ENCODE measurements around the gene ETDC. TPM values are rescaled to one million over a fixed set of nuclear protein-coding genes. Genes with fewer than 3 reads are reported as not detected.
"Not testable (repeated sequence)": the region's sequence is repeated elsewhere in the genome, so short reads cannot be mapped to it uniquely, and the experiment has no call there.

The ETDC gene
- total and polyA plus RNA-seq, 3 experiments from 2014 or later: not detected

DNA sequence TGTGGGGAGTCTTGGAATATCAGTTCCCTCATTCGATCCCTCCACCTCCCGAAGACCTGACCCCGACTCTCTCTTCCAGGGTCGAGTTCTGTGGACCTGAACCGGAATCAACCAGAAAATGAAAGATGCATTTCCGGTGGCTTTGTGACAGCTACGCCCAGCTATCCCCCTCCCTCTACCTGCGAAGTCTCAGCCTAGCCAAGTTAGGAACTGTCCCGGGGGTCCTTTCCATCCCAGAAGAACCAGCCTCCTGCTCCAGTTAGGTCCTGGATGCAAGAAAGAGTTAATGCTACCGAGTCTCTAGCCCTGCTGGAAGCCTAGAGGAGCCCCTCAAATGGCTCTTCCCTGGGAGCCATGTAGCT, 13.4 kb upstream of the ETDC start:
- H3K9me3 Mint-ChIP-seq: peaks cover 0 to 6% (median 4%) of the 10 kb centered on the region in 5 donors
- CTCF ChIA-PET: no interaction called here
- no peaks in the 10 kb centered on the region for H3K36me3 ChIP-seq (ENCODE audit: insufficient read depth, low read length)
- peaks cover 14% of the 10 kb centered on the region for H3K4me1 ChIP-seq (ENCODE audit: insufficient read depth, low read length)
- H3K4me3 Mint-ChIP-seq: peak overlapping the region; percentile 92 to 96 (median 95)
- peak overlapping the region; percentile 86 for H3K4me3 ChIP-seq (ENCODE audit: low read length)
- peaks cover 11 to 23% (median 12%) of the 10 kb centered on the region in 3 donors for H3K36me3 Mint-ChIP-seq
- peaks cover 15 to 38% (median 29%) of the 10 kb centered on the region in 3 donors for H3K4me1 Mint-ChIP-seq
- POLR2A ChIA-PET: no interaction called here
- no peaks in the 10 kb centered on the region for H3K9me3 ChIP-seq (ENCODE audit: low read length)
- no peaks in the 10 kb centered on the region for H3K27me3 ChIP-seq (ENCODE audit: insufficient read depth, low read length, poor library complexity, severe bottlenecking)
- peak overlapping the region; percentile 53 for H3K27ac ChIP-seq (ENCODE audit: low read depth, low read length)
- H3K27me3 Mint-ChIP-seq: peaks cover 0 to 7% of the 10 kb centered on the region in 2 donors
- H3K27ac Mint-ChIP-seq: peak overlapping the region; percentile 69 to 98 (median 90)
- DNase-seq: no peak

DNA sequence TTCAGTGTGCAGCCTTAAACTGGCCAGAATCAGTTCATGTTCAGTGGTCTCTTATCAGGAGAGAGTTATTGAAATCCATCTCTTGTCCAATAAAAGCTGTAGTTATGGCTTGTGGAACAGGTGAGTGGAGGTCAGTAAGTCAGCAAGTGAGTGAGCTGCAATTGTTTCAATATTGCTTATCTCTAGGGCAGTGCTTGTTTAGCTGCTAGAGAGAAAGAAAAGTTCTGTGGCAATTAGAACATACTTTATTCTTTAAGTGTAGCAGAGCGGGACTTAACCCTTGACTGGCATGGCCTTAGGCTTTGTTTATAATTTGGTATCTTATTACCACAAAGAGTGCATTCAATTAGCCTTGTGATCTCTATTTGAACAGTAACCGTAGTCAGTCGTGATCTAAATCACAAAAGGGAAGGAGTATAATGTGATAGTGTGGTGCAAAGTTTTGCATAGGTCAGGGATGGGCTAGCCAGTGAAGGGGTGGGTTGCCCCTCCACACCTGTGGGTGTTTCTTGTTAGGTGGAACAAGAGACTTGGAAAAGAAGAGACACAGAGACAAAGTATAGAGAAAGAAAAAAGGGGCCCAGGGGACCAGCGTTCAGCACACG, 6.9 kb upstream of the ETDC start:
- no peaks in the 10 kb centered on the region for H3K4me1 ChIP-seq (ENCODE audit: insufficient read depth, low read length)
- no peaks in the 10 kb centered on the region for H3K9me3 ChIP-seq (ENCODE audit: low read length)
- no peak overlapping the region for H3K27ac ChIP-seq (ENCODE audit: low read depth, low read length)
- H3K9me3 Mint-ChIP-seq: no peaks in the 10 kb centered on the region
- no peaks in the 10 kb centered on the region for H3K36me3 Mint-ChIP-seq
- H3K27me3 Mint-ChIP-seq: no peaks in the 10 kb centered on the region
- no peak overlapping the region for H3K4me3 ChIP-seq (ENCODE audit: low read length)
- H3K36me3 ChIP-seq (ENCODE audit: insufficient read depth, low read length): no peaks in the 10 kb centered on the region
- CTCF ChIA-PET: no interaction called here
- POLR2A ChIA-PET: no interaction called here
- peaks cover 0 to 14% (median 4%) of the 10 kb centered on the region in 3 donors for H3K4me1 Mint-ChIP-seq
- no peak for DNase-seq
- no peaks in the 10 kb centered on the region for H3K27me3 ChIP-seq (ENCODE audit: insufficient read depth, low read length, poor library complexity, severe bottlenecking)
- H3K27ac Mint-ChIP-seq: peak overlapping the region in 1 of 8 donors; percentile 7
- H3K4me3 Mint-ChIP-seq: no peak overlapping the region

- ChIA-PET CTCF (no interaction called here), POLR2A (no interaction called here)
- Mint-ChIP-seq H3K4me1 (peaks cover 8 to 30% (median 8%) of the 10 kb centered on the region in 3 donors), H3K9me3 (no peaks in the 10 kb centered on the region), H3K4me3 (no peak overlapping the region), H3K27ac (no peak overlapping the region), H3K27me3 (no peaks in the 10 kb centered on the region), H3K36me3 (no peaks in the 10 kb centered on the region)
- no peaks in the 10 kb centered on the region for H3K27me3 ChIP-seq (ENCODE audit: insufficient read depth, low read length, poor library complexity, severe bottlenecking)
- H3K36me3 ChIP-seq (ENCODE audit: insufficient read depth, low read length): no peaks in the 10 kb centered on the region
- H3K27ac ChIP-seq (ENCODE audit: low read depth, low read length): no peak overlapping the region
- DNase-seq: no peak
- H3K4me1 ChIP-seq (ENCODE audit: insufficient read depth, low read length): no peaks in the 10 kb centered on the region
- H3K9me3 ChIP-seq (ENCODE audit: low read length): no peaks in the 10 kb centered on the region
- no peak overlapping the region for H3K4me3 ChIP-seq (ENCODE audit: low read length)
These were observed 4.5 kb upstream of the ETDC start for GRCh38 chrX:135304741-135305140.

DNA sequence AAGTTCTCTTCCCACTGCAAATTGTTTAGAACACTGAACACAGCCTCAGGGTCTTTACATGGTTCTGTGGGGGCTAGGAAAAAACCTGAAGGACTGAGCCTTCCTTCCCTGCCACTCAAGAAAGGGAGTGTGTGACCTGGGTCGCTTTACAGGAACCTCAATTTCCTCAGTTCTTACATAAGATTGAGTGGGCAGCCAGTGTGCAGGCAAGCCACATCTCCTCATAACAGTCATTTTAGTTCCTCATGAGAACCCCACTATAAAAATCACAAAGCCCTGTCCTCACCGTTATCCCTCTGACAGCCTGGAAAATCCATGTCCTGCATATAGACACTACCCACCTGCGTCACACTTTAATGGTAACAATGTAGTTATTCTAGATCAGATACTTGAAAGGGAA, 2.1 kb upstream of the ETDC start:
- Histone ChIP-seq H3K36me3 (ENCODE audit: insufficient read depth, low read length) (no peaks in the 10 kb centered on the region), H3K27ac (ENCODE audit: low read depth, low read length) (no peak overlapping the region), H3K27me3 (ENCODE audit: insufficient read depth, low read length, poor library complexity, severe bottlenecking) (no peaks in the 10 kb centered on the region), H3K9me3 (ENCODE audit: low read length) (no peaks in the 10 kb centered on the region), H3K4me3 (ENCODE audit: low read length) (no peak overlapping the region), H3K4me1 (ENCODE audit: insufficient read depth, low read length) (no peaks in the 10 kb centered on the region)
- no peak overlapping the region for H3K4me3 Mint-ChIP-seq
- ChIA-PET POLR2A (no interaction called here), CTCF (no interaction called here)
- no peaks in the 10 kb centered on the region for H3K27me3 Mint-ChIP-seq
- no peak for DNase-seq
- H3K36me3 Mint-ChIP-seq: no peaks in the 10 kb centered on the region
- no peaks in the 10 kb centered on the region for H3K9me3 Mint-ChIP-seq
- H3K27ac Mint-ChIP-seq: peak overlapping the region in 1 of 8 donors; percentile 57
- peaks cover 8 to 43% (median 8%) of the 10 kb centered on the region in 3 donors for H3K4me1 Mint-ChIP-seq

DNA sequence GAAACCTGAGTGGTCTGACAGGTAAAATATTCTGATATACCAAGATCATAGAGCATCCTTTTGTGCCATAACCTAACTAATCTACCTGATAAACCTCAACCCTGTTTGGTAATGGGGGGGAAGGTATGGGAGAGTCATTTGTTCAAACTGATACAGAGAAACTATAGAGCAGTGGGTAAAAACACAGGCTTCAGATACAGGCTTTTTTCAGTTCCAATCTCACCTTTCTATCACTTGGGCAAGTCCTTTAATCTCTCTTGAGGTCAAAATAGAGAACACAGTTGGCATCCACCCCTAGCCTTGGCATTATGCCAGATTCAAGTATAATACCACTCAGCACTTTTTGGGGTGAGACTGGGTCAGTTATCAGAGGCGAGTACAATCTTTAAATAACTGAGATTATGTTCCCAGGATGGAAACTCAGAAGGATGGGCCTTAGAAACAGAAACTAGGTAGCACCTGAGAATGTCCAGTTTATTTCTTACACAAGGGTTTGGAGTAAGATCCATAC, 880 bp upstream of the ETDC start:
- ChIA-PET CTCF (no interaction called here), POLR2A (no interaction called here)
- Histone ChIP-seq H3K4me1 (ENCODE audit: insufficient read depth, low read length) (no peaks in the 10 kb centered on the region), H3K9me3 (ENCODE audit: low read length) (no peaks in the 10 kb centered on the region), H3K27me3 (ENCODE audit: insufficient read depth, low read length, poor library complexity, severe bottlenecking) (no peaks in the 10 kb centered on the region), H3K4me3 (ENCODE audit: low read length) (no peak overlapping the region), H3K27ac (ENCODE audit: low read depth, low read length) (no peak overlapping the region), H3K36me3 (ENCODE audit: insufficient read depth, low read length) (no peaks in the 10 kb centered on the region)
- Mint-ChIP-seq H3K4me1 (peaks cover 8 to 38% (median 8%) of the 10 kb centered on the region in 3 donors), H3K9me3 (no peaks in the 10 kb centered on the region), H3K36me3 (no peaks in the 10 kb centered on the region), H3K27me3 (no peaks in the 10 kb centered on the region), H3K27ac (peak overlapping the region in 1 of 8 donors; percentile 41), H3K4me3 (no peak overlapping the region)
- DNase-seq: no peak

GRCh38 chrX:135315864-135316263, 6.6 kb downstream of the ETDC start:
- H3K27ac Mint-ChIP-seq: no peak overlapping the region
- peaks cover 11 to 23% (median 20%) of the 10 kb centered on the region in 3 donors for H3K36me3 Mint-ChIP-seq
- Histone ChIP-seq H3K9me3 (ENCODE audit: low read length) (no peaks in the 10 kb centered on the region), H3K4me1 (ENCODE audit: insufficient read depth, low read length) (no peaks in the 10 kb centered on the region), H3K27me3 (ENCODE audit: insufficient read depth, low read length, poor library complexity, severe bottlenecking) (no peaks in the 10 kb centered on the region), H3K4me3 (ENCODE audit: low read length) (no peak overlapping the region), H3K36me3 (ENCODE audit: insufficient read depth, low read length) (no peaks in the 10 kb centered on the region), H3K27ac (ENCODE audit: low read depth, low read length) (no peak overlapping the region)
- H3K4me1 Mint-ChIP-seq: peaks cover 0 to 9% (median 0%) of the 10 kb centered on the region in 3 donors
- no peak overlapping the region for H3K4me3 Mint-ChIP-seq
- H3K27me3 Mint-ChIP-seq: peaks cover 0 to 12% of the 10 kb centered on the region in 2 donors
- DNase-seq: no peak
- CTCF ChIA-PET: no interaction called here
- H3K9me3 Mint-ChIP-seq: peaks cover 0 to 10% (median 6%) of the 10 kb centered on the region in 5 donors
- POLR2A ChIA-PET: no interaction called here

DNA sequence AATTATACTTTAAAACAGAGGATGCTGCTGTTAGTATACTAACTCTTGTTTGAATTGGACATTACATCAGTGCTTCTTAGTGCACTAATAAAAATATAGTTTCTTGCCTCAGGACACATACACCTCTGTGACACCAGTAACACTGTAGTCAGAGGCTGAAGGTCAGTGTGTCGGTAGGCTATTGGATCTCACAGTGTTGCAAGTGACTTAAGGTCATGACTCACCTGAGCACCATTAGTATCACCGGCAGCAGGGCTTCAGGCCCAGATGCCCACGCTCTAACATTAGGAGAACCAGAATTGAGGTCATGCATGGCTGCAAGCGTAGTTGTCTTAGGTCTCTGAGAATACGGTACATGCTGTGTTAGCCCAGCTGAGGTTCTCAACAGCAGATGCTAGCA, 15.2 kb downstream of the ETDC start:
- Mint-ChIP-seq H3K9me3 (peaks cover 2 to 18% (median 10%) of the 10 kb centered on the region in 5 donors), H3K36me3 (peaks cover 20 to 62% (median 33%) of the 10 kb centered on the region in 3 donors), H3K4me1 (peaks cover 1 to 12% (median 4%) of the 10 kb centered on the region in 3 donors), H3K27ac (no peak overlapping the region), H3K4me3 (peak overlapping the region in 1 of 7 donors; percentile 33), H3K27me3 (peaks cover 0 to 2% of the 10 kb centered on the region in 2 donors)
- POLR2A ChIA-PET: no interaction called here
- Histone ChIP-seq H3K4me3 (ENCODE audit: low read length) (no peak overlapping the region), H3K9me3 (ENCODE audit: low read length) (no peaks in the 10 kb centered on the region), H3K4me1 (ENCODE audit: insufficient read depth, low read length) (no peaks in the 10 kb centered on the region), H3K27ac (ENCODE audit: low read depth, low read length) (no peak overlapping the region), H3K36me3 (ENCODE audit: insufficient read depth, low read length) (no peaks in the 10 kb centered on the region), H3K27me3 (ENCODE audit: insufficient read depth, low read length, poor library complexity, severe bottlenecking) (no peaks in the 10 kb centered on the region)
- DNase-seq: no peak
- CTCF ChIA-PET: no interaction called here

DNA sequence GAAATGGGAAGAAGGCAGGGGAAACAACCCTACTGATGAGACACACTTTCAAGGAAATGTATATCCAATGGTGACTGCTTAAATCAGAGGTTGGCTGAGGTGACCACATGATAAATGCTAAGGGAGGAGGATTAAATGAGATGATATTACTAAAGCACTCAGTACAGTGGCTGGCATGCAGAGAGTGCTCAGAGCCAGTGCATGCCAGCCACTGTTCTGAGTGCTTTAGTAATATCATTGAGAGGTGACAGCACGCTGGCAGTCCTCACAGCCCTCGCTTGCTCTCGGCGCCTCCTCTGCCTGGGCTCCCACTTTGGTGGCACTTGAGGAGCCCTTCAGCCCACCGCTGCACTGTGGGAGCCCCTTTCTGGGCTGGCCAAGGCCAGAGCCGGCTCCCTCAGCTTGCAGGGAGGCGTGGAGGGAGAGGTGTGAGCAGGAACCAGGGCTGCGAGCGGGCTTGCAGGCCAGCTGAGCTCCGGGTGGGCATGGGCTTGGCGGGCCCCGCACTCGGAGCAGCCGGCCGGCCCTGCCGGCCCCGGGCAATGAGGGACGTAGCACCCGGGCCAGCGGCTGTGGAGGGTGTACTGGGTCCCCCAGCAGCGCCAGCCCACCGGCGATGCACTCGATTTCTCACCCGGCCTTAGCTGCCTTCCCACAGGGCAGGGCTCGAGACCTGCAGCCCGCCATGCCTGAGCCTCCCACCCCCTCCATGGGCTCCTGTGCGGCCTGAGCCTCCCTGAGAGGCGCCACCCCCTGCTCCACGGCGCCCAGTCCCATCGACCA, 15.9 kb downstream of the ETDC start:
- H3K9me3 Mint-ChIP-seq: peaks cover 2 to 18% (median 8%) of the 10 kb centered on the region in 5 donors
- POLR2A ChIA-PET, DNase-seq: not testable (repeated sequence)

More for the DNA sequence above, 15.9 kb downstream of the ETDC start:
- H3K27me3 Mint-ChIP-seq; H3K36me3 ChIP-seq (ENCODE audit: insufficient read depth, low read length); H3K4me1 ChIP-seq (ENCODE audit: insufficient read depth, low read length); CTCF ChIA-PET; H3K27ac Mint-ChIP-seq; H3K27me3 ChIP-seq (ENCODE audit: insufficient read depth, low read length, poor library complexity, severe bottlenecking); H3K4me3 ChIP-seq (ENCODE audit: low read length); H3K4me3 Mint-ChIP-seq; H3K27ac ChIP-seq (ENCODE audit: low read depth, low read length); H3K9me3 ChIP-seq (ENCODE audit: low read length): not testable (repeated sequence)
- Mint-ChIP-seq H3K36me3 (peaks cover 18 to 65% (median 32%) of the 10 kb centered on the region in 3 donors), H3K4me1 (peaks cover 5 to 17% (median 10%) of the 10 kb centered on the region in 3 donors)

All from CD8-positive, alpha-beta memory T cell (primary cell).